SK-N-SH (cell line): ENCODE measurements around the gene GGA2. TPM values are rescaled to one million over a fixed set of nuclear protein-coding genes. Genes with fewer than 3 reads are reported as not detected.

Source experiments
- CTCF ChIA-PET: fragments of 300-600, 350-600 bp; formaldehyde crosslinking; extraction: SDS; loops from one replicate; lab custom pipeline; 2021; lab: Yijun Ruan, JAX
- POLR2A ChIA-PET: fragments of 350-600 bp; sonication (Branson Sonifier 250); formaldehyde crosslinking; extraction: SDS; loops from one replicate; lab custom pipeline; 2020; ENCODE audit warnings: antibody characterized with exemption, inconsistent platforms; lab: Yijun Ruan, JAX
- DNase-seq: peaks from one replicate; pipeline ENCODE4 v3.0.0; 2012
- H2AFZ ChIP-seq: fragments of 200-600 bp; sonication (generic); 2 replicates; pipeline ENCODE4 v1.8.1; 2016; ENCODE audit warnings: antibody characterized with exemption, mild to moderate bottlenecking, low read depth
- H3F3A ChIP-seq: fragments of 200-600 bp; sonication (generic); replicated peaks from 2 replicates; pipeline ENCODE3; 2016; ENCODE audit warnings: antibody characterized with exemption, mild to moderate bottlenecking; ENCODE audit not compliant: insufficient read depth
- H3K27ac ChIP-seq, 2 experiments: fragments of 200-500 bp in 1 of 2; fragments of 200-600 bp in 1 of 2; sonication (Bioruptor generic) in 1 of 2; sonication (generic), shearing (Covaris generic) in 1 of 2; 2 replicates each; pipeline versions ENCODE4 v1.5.1 to v1.6.1; 2014 to 2016; ENCODE audit warnings: low read depth in 2 of 2, inconsistent platforms in 1 of 2, low read length in 1 of 2, mild to moderate bottlenecking in 1 of 2, mixed read lengths in 1 of 2
- H3K27me3 ChIP-seq: fragments of 200-600 bp; sonication (generic), shearing (Covaris generic); 2 replicates; pipeline ENCODE4 v1.6.1; 2016; ENCODE audit warnings: mixed run types; ENCODE audit not compliant: insufficient read depth
- H3K36me3 ChIP-seq, 2 experiments: fragments of 200-500 bp in 1 of 2; fragments of 200-600 bp in 1 of 2; sonication (Bioruptor generic) in 1 of 2; sonication (generic) in 1 of 2; replicated peaks in 1 of 2; 2 replicates each; pipeline versions ENCODE3 to v1.5.1; 2014 to 2016; ENCODE audit warnings: low read length in 1 of 2, mild to moderate bottlenecking in 1 of 2; ENCODE audit not compliant: insufficient read depth in 2 of 2, control insufficient read depth in 1 of 2
- H3K4me1 ChIP-seq, 2 experiments: fragments of 200-500 bp in 1 of 2; fragments of 200-600 bp in 1 of 2; sonication (Bioruptor generic) in 1 of 2; sonication (generic), shearing (Covaris generic) in 1 of 2; 2 replicates each; pipeline versions ENCODE4 v1.5.1 to v1.6.1; 2014 to 2016; ENCODE audit warnings: low read depth in 1 of 2, low read length in 1 of 2, mixed run types in 1 of 2; ENCODE audit not compliant: insufficient read depth in 2 of 2, control insufficient read depth in 1 of 2
- H3K4me2 ChIP-seq: fragments of 200-600 bp; sonication (generic), shearing (Covaris generic); 2 replicates; pipeline ENCODE4 v1.6.1; 2017; ENCODE audit warnings: mixed run types
- H3K4me3 ChIP-seq, 2 experiments: fragments of 200-500 bp in 1 of 2; fragments of 200-600 bp in 1 of 2; sonication (Bioruptor generic) in 1 of 2; sonication (generic), shearing (Covaris generic) in 1 of 2; 2 replicates each; pipeline versions ENCODE4 v1.5.1 to v1.8.1; 2014 to 2016; ENCODE audit warnings: low read depth in 2 of 2, inconsistent platforms in 1 of 2, low read length in 1 of 2, mild to moderate bottlenecking in 1 of 2, mixed read lengths in 1 of 2, moderate library complexity in 1 of 2
- H3K79me2 ChIP-seq: fragments of 200-600 bp; sonication (generic); 2 replicates; pipeline ENCODE4 v1.8.1; 2017; ENCODE audit warnings: mild to moderate bottlenecking; ENCODE audit not compliant: insufficient read depth
- H3K9ac ChIP-seq: fragments of 200-600 bp; sonication (generic); 2 replicates; pipeline ENCODE4 v1.6.1; 2017; ENCODE audit warnings: mixed run types
- H3K9me2 ChIP-seq: fragments of 200-600 bp; sonication (generic); 2 replicates; pipeline ENCODE4 v1.6.1; 2017; ENCODE audit warnings: mixed run types
- H3K9me3 ChIP-seq: fragments of 200-600 bp; sonication (generic); 2 replicates; pipeline ENCODE4 v1.6.1; 2017; ENCODE audit warnings: mixed run types, mild to moderate bottlenecking, moderate library complexity
- H4K20me1 ChIP-seq: fragments of 200-600 bp; sonication (generic); 2 replicates; pipeline ENCODE4 v1.6.1; 2017; ENCODE audit warnings: mild to moderate bottlenecking, mixed run types; ENCODE audit not compliant: insufficient read depth
- CTCF ChIP-seq: fragments of 200-600 bp; sonication (generic); IDR thresholded peaks from 2 replicates; pipeline ENCODE4 v1.6.1; 2017; ENCODE audit warnings: antibody characterized with exemption, mild to moderate bottlenecking, moderate library complexity
- EZH2phosphoT487 ChIP-seq: fragments of 200-600 bp; sonication (generic); IDR thresholded peaks from 2 replicates; pipeline ENCODE4 v1.6.1; 2017; ENCODE audit warnings: low read depth, mixed run types, mild to moderate bottlenecking, antibody characterized with exemption, moderate library complexity, borderline replicate concordance
- FOXM1 ChIP-seq: IDR thresholded peaks from 2 replicates; pipeline ENCODE4 v1.4.0; 2012; ENCODE audit warnings: low read depth, mild to moderate bottlenecking
- GABPA ChIP-seq: IDR thresholded peaks from 2 replicates; pipeline ENCODE4 v1.4.0; 2012; ENCODE audit warnings: low read depth, mild to moderate bottlenecking
- GATA2 ChIP-seq: sonication (generic); formaldehyde crosslinking; IDR thresholded peaks from 2 replicates; pipeline ENCODE4 v1.5.0; 2020; ENCODE audit warnings: mild to moderate bottlenecking, missing genetic modification reagents
- MEF2A ChIP-seq: IDR thresholded peaks from 2 replicates; pipeline ENCODE4 v1.4.0; 2012; ENCODE audit warnings: low read depth, borderline replicate concordance
- MXI1 ChIP-seq: IDR thresholded peaks from 2 replicates; pipeline ENCODE4 v1.6.1; 2012; ENCODE audit warnings: mild to moderate bottlenecking, low read depth, low read length, improper control_type of control experiment
- NRF1 ChIP-seq: IDR thresholded peaks from 2 replicates; pipeline ENCODE4 v1.6.1; 2012; ENCODE audit warnings: low read depth, mild to moderate bottlenecking, low read length
- PBX3 ChIP-seq: IDR thresholded peaks from 2 replicates; pipeline ENCODE4; 2012
- POLR2AphosphoS5 ChIP-seq: IDR thresholded peaks from 2 replicates; pipeline ENCODE4 v1.6.1; 2012; ENCODE audit warnings: low read depth, low read length
- RAD21 ChIP-seq: IDR thresholded peaks from 2 replicates; pipeline ENCODE4 v1.6.1; 2012; ENCODE audit warnings: mild to moderate bottlenecking, low read length
- RCOR1 ChIP-seq: fragments of 150-350 bp; IDR thresholded peaks from 2 replicates; pipeline ENCODE4 v1.6.1; 2017; ENCODE audit warnings: antibody characterized with exemption, low read length
- REST ChIP-seq: IDR thresholded peaks from 2 replicates; pipeline ENCODE4 v1.6.1; 2012; ENCODE audit warnings: mild to moderate bottlenecking, low read depth, low read length, moderate library complexity
- RFX5 ChIP-seq: IDR thresholded peaks from 2 replicates; pipeline ENCODE4 v1.6.1; 2012; ENCODE audit warnings: mild to moderate bottlenecking, improper control_type of control experiment, low read length
- RXRA ChIP-seq: IDR thresholded peaks from 2 replicates; pipeline ENCODE4 v1.4.0; 2012; ENCODE audit warnings: low read depth, mild to moderate bottlenecking, borderline replicate concordance
- SMC3 ChIP-seq: IDR thresholded peaks from 2 replicates; pipeline ENCODE4 v1.6.1; 2012; ENCODE audit warnings: low read depth, low read length, improper control_type of control experiment
- TAF1 ChIP-seq: IDR thresholded peaks from 2 replicates; pipeline ENCODE4 v1.6.1; 2012; ENCODE audit warnings: low read depth, mild to moderate bottlenecking, low read length, moderate library complexity, borderline replicate concordance
- WGBS: methylation state at CpG from one replicate; pipeline ENCODE4 v1.1.6; 2017; ENCODE audit warnings: low lambda C conversion rate; 5-methylcytosine and 5-hydroxymethylcytosine counted together
- polyA plus RNA-seq, 3 experiments: library from polyadenylated mRNA; depleted of rRNA; stranded (reverse); fragments of >200 nt; gene quantifications; 2 replicates each; pipeline ENCODE4 v1.2.3, GENCODE V29; 2012
- TF ChIP-seq, protein P1 (sequence below): fragments of 150-350 bp; IDR thresholded peaks from 2 replicates; pipeline ENCODE4 v1.6.1; 2017; ENCODE audit warnings: antibody characterized with exemption, low read length, low read depth, borderline replicate concordance
- TF ChIP-seq, protein P2 (sequence below): fragments of 150-350 bp; IDR thresholded peaks from 2 replicates; pipeline ENCODE4 v1.6.1; 2016; ENCODE audit warnings: mild to moderate bottlenecking, low read depth, low read length

GGA2 gene
- polyA plus RNA-seq, 1 of the 3 experiments (the other 2 are of a cell fraction), result 23.4 TPM

GRCh38 chr16:23528644-23529310 is 18.5 kb upstream of the GGA2 start (continued):
- TF ChIP-seq, protein P1, sequence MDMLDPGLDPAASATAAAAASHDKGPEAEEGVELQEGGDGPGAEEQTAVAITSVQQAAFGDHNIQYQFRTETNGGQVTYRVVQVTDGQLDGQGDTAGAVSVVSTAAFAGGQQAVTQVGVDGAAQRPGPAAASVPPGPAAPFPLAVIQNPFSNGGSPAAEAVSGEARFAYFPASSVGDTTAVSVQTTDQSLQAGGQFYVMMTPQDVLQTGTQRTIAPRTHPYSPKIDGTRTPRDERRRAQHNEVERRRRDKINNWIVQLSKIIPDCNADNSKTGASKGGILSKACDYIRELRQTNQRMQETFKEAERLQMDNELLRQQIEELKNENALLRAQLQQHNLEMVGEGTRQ, result no peak
- TF ChIP-seq POLR2AphosphoS5 (no peak), TAF1 (no peak), RXRA (no peak), CTCF (no peak), MXI1 (no peak)

GRCh38 chr16:23527961-23528643 is 17.8 kb upstream of the GGA2 start:
- WGBS, result 90% methylated on average over 10 of the region's 11 CpGs
- H3K27me3 ChIP-seq, result no peaks in the 10 kb centered on the region
- H3K79me2 ChIP-seq, result no peaks in the 10 kb centered on the region
- no peaks in the 10 kb centered on the region for H3F3A ChIP-seq
- H3K27ac ChIP-seq, result no peak overlapping the region
- DNase-seq, result no peak
- no peaks in the 10 kb centered on the region for H3K4me1 ChIP-seq
- no peak overlapping the region for H3K4me3 ChIP-seq
- POLR2A ChIA-PET, result no interaction called here
- no peaks in the 10 kb centered on the region for H3K9me3 ChIP-seq
- CTCF ChIA-PET, result no interaction called here
- TF ChIP-seq PBX3 (no peak), GATA2 (CRISPR knock-in tag) (no peak), SMC3 (no peak), RAD21 (no peak), EZH2phosphoT487 (no peak), RCOR1 (no peak), CTCF (no peak), GABPA (no peak), MEF2A (no peak), REST (no peak), RFX5 (no peak), FOXM1 (no peak), NRF1 (no peak), MXI1 (no peak)
- TF ChIP-seq, protein P2, sequence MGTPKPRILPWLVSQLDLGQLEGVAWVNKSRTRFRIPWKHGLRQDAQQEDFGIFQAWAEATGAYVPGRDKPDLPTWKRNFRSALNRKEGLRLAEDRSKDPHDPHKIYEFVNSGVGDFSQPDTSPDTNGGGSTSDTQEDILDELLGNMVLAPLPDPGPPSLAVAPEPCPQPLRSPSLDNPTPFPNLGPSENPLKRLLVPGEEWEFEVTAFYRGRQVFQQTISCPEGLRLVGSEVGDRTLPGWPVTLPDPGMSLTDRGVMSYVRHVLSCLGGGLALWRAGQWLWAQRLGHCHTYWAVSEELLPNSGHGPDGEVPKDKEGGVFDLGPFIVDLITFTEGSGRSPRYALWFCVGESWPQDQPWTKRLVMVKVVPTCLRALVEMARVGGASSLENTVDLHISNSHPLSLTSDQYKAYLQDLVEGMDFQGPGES, result no peak
- TF ChIP-seq, all 33 proteins: peak for 0
- Histone ChIP-seq H3K36me3 (peaks cover 15 to 48% of the 10 kb centered on the region in 2 experiments), H2AFZ (no peak overlapping the region), H3K4me2 (no peak overlapping the region), H3K9ac (no peak overlapping the region), H4K20me1 (no peaks in the 10 kb centered on the region), H3K9me2 (no peaks in the 10 kb centered on the region)
